Measurements from ENCODE around the gene MRPL37.

Gene MRPL37

DNA sequence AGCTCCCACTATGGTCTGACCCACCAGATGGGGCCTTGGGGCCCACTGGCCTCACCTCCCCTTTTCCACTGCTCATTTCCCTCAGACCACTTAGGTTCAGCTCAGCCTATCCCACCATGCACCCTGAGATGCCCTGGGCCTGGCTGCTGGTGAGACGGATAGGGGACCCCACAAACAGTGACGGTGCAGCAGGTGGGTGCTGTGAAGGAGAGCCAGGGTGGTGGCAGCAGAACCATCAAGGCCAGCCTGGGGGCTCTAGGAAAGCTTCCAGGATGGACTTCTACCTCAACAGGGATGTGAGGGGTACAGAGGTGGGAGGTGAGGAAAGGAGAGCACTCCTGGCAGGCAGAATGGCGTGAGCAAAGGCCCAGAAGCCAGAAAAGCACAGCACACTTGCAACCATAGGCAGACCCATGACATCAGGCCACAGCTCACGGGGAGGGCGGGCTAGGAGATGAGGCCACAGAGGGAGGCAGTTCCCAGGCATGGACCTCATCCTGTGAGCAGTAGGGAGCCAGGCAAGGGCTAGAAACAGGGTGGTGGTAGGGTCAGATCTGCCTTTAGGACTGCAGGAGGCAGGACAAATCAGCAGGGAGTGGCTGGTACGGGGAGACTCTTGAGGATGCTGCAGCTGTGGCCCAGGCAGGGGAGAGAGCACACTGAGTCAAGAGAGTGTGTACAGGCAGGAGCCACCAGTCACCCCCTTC lies 23.2 kb upstream of the MRPL37 start:
- Histone ChIP-seq H3K4me2 (no peak overlapping the region), H3K9me3 (replicated peaks in 1 of 11) (no peaks in the 10 kb centered on the region), H3K36me3 (peaks cover 6 to 49% (median 20%) of the 10 kb centered on the region in 11 experiments; a peak in 14 of 22 replicates), H3K4me1 (peaks cover 16 to 32% (median 27%) of the 10 kb centered on the region in 10 experiments; a peak in 19 of 20 replicates), H3K27ac (no peak overlapping the region), H4K20me1 (0 out of 22 replicates have a peak, but pooled peaks cover 0 to 4% (median 0%) of the 10 kb centered on the region in 11 experiments), H3K4me3 (no peak overlapping the region), H3K27me3 (no peaks in the 10 kb centered on the region), H3K9ac (no peak overlapping the region)
- no peak for TF ChIP-seq Cebpa-rat (IDR thresholded peaks at IDR 0.05)

DNA sequence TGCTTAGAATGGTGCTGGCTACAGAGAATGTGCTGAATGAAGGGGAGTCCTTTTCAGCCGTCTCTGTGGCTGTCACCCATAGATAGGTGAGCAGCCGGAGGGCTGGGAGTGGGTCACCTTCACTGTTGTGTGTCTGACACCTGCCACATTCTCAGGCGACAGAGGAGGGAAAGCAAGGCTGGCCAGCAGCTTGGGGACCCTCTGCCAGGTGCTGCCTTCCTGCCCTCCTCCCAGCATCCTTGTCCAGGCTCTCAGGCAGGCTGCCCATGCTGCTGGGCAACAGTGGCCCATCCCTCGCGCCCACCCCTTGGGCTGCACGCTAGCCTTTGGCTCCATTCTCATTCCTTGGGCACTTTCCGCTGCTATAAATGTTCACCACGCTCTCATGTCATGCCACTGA lies 22.2 kb upstream of the MRPL37 start:
- Histone ChIP-seq H4K20me1 (0 out of 22 replicates have a peak, but pooled peaks cover 0 to 4% (median 0%) of the 10 kb centered on the region in 11 experiments), H3K27me3 (no peaks in the 10 kb centered on the region), H3K36me3 (peaks cover 6 to 56% (median 20%) of the 10 kb centered on the region in 11 experiments; a peak in 14 of 22 replicates), H3K4me2 (no peak overlapping the region), H3K4me1 (peaks cover 16 to 22% (median 19%) of the 10 kb centered on the region in 10 experiments; a peak in 19 of 20 replicates), H3K4me3 (no peak overlapping the region), H3K9me3 (replicated peaks in 1 of 11) (no peaks in the 10 kb centered on the region), H3K27ac (no peak overlapping the region), H3K9ac (no peak overlapping the region)
- TF ChIP-seq Cebpa-rat (IDR thresholded peaks at IDR 0.05) = no peak

DNA sequence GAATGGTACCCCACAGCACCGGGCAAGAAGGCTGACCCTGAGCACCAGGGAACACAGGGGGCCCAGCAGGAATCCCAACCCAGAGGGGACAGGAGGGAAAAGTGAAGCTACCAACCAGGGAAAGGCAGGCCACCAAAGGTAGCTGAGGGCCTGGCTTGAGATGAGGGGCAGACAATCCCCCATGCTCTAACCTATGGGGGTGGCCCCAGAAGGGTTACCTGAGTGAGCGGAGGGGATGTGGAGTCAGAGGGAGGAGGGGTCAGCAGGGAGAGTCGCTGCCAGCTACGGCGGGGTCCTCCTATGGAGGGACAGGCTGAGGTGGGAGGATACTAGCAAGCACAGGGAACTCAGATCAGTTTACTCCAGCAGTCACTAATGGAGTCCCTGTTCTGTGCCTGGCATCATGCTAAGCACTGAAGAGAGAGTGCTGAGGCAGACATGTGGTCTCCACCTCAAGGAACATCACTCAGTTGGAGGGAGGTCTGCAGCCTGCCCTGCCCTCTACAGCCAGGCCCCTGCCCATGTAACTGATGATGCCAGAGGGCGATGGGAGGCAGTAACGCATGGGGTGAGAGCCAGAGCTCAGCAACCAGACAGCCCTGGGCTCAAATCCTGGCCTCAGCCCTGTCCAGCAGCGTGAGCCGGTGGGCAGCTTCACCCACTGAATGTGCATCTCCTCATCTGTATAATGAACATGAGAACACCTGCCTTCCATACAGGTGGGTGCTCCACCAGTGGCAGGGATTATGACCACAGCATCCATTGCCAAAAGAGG lies 21.5 kb upstream of the MRPL37 start:
- H3K4me2 ChIP-seq = no peak overlapping the region
- no peak overlapping the region for H3K4me3 ChIP-seq
- peaks cover 8 to 15% (median 12%) of the 10 kb centered on the region in 10 experiments; a peak in 18 of 20 replicates for H3K4me1 ChIP-seq
- TF ChIP-seq Cebpa-rat (IDR thresholded peaks at IDR 0.05) = no peak
- H3K36me3 ChIP-seq = peaks cover 6 to 61% (median 20%) of the 10 kb centered on the region in 11 experiments; a peak in 14 of 22 replicates
- H3K27me3 ChIP-seq = no peaks in the 10 kb centered on the region
- H4K20me1 ChIP-seq = 0 out of 22 replicates have a peak, but pooled peaks cover 0 to 4% (median 0%) of the 10 kb centered on the region in 11 experiments
- no peak overlapping the region for H3K27ac ChIP-seq
- H3K9me3 ChIP-seq (replicated peaks in 1 of 11) = no peaks in the 10 kb centered on the region
- H3K9ac ChIP-seq = no peak overlapping the region

DNA sequence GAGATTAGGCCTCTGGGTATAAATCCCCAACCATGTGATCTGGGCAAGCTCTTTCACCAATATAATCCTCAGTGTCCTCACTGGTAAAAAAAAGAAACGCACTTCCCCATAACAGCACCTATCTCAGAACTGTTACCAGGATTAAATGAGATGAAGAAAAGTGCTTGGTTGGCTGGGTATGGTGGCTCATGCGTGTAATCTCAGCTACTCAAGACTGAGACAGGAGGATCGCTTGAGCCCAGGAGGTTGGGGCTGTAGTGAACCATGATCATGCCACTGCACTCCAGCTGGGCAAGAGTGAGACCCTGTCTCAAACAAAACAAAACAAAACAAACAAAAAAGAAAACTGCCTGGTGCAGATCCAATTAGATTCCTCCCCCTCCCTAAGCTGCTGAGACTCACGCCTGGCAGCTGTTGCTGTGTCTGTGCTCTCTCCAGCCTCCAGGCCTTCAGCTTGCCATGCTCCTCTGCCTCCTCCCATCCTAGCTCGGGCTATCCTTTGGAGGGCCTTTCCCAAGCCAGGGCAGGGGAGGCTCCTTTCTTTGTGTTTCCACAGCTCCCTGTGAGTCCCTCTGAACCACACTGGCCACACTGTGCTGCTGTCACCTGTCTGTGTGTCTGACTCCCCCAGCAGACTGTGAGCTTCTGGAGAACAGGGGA lies 19.1 kb upstream of the MRPL37 start:
- no peak overlapping the region for H3K4me3 ChIP-seq
- H3K9ac ChIP-seq = no peak overlapping the region; a peak in 1 of 22 replicates
- no peak for TF ChIP-seq Cebpa-rat (IDR thresholded peaks at IDR 0.05)
- 0 out of 22 replicates have a peak, but pooled peaks cover 0 to 4% (median 0%) of the 10 kb centered on the region in 11 experiments for H4K20me1 ChIP-seq
- H3K4me1 ChIP-seq = no peaks in the 10 kb centered on the region
- no peaks in the 10 kb centered on the region for H3K9me3 ChIP-seq (replicated peaks in 1 of 11)
- no peaks in the 10 kb centered on the region for H3K27me3 ChIP-seq
- H3K27ac ChIP-seq = no peak overlapping the region
- no peak overlapping the region for H3K4me2 ChIP-seq
- H3K36me3 ChIP-seq = peaks cover 6 to 58% (median 15%) of the 10 kb centered on the region in 11 experiments; a peak in 16 of 22 replicates

DNA sequence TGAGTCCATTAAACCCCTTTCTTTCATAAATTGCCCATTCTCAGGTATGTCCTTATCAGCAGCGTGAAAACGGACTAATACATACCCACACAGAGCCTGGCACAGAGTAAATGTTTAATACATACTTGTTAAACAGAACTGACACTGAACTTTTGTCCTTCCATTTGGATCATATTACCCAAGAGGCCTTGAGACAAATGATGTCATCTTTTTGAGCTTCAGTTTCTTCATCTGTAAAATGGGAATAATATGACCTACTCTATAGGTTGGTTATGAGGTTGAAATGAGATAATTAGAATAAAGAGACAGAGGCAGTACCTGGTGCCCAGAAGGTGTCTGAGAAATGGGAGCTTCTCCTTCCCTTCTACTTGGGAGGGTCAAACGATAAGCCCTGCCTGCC lies 13.9 kb upstream of the MRPL37 start:
- TF ChIP-seq Cebpa-rat (IDR thresholded peaks at IDR 0.05) = no peak
- H4K20me1 ChIP-seq = no peaks in the 10 kb centered on the region
- no peak overlapping the region for H3K4me3 ChIP-seq
- H3K36me3 ChIP-seq = peaks cover 15 to 78% (median 40%) of the 10 kb centered on the region in 11 experiments
- H3K27me3 ChIP-seq = no peaks in the 10 kb centered on the region
- H3K4me1 ChIP-seq = no peaks in the 10 kb centered on the region
- no peak overlapping the region for H3K9ac ChIP-seq
- no peak overlapping the region for H3K4me2 ChIP-seq
- no peaks in the 10 kb centered on the region for H3K9me3 ChIP-seq (replicated peaks in 1 of 11)
- H3K27ac ChIP-seq = no peak overlapping the region

DNA sequence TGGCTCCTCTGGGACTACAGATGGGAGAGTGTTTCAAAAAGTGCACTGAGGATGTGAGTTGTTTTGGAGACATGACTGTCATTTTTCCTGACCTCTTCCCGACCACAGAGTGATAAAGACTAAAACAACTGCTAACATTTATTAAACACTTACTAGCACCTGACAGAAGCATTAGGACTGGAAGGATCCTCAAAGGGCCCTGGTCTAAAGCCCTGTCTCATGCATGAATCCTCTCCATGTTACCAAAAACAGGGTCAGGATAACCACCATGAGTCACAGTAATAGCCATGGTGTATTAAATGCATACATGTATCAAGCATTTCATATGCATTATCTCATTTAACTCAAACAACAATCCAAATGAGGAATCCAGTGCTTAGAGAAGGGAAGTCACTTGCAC lies 11.7 kb upstream of the MRPL37 start:
- TF ChIP-seq Cebpa-rat (IDR thresholded peaks at IDR 0.05) = no peak
- no peak overlapping the region for H3K4me2 ChIP-seq
- no peaks in the 10 kb centered on the region for H3K9me3 ChIP-seq (replicated peaks in 1 of 11)
- peaks cover 22 to 83% (median 61%) of the 10 kb centered on the region in 11 experiments for H3K36me3 ChIP-seq
- no peaks in the 10 kb centered on the region for H3K4me1 ChIP-seq
- H3K9ac ChIP-seq = no peak overlapping the region
- H3K4me3 ChIP-seq = no peak overlapping the region
- H3K27me3 ChIP-seq = no peaks in the 10 kb centered on the region
- H4K20me1 ChIP-seq = no peaks in the 10 kb centered on the region
- H3K27ac ChIP-seq = no peak overlapping the region

DNA sequence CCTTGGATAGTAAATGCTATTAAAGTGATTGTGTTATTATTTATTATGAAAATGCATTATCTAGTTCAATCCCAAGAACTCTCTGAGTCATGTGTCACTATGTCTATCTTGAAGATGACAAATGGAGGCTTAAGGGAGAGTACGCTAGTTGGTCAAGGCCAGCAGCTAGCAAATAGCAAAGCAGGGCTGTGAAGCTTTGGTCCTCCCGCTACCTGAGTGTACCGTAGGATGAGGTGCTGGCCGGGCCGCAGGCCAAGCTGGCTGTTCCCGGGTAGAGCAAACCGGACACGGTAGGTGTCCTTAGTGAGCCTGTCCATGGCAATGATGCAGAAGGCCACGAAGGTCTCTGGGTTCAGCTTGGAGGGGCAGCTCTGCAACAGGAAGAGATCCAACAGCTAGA lies 9.4 kb upstream of the MRPL37 start:
- no peak for TF ChIP-seq Cebpa-rat (IDR thresholded peaks at IDR 0.05)
- Histone ChIP-seq H3K9me3 (replicated peaks in 1 of 11) (no peaks in the 10 kb centered on the region), H3K4me2 (no peak overlapping the region), H3K9ac (no peak overlapping the region), H3K27me3 (no peaks in the 10 kb centered on the region), H3K27ac (no peak overlapping the region), H3K4me3 (no peak overlapping the region), H4K20me1 (no peaks in the 10 kb centered on the region; a peak in 1 of 22 replicates), H3K4me1 (no peaks in the 10 kb centered on the region), H3K36me3 (peaks cover 38 to 98% (median 80%) of the 10 kb centered on the region in 11 experiments)

DNA sequence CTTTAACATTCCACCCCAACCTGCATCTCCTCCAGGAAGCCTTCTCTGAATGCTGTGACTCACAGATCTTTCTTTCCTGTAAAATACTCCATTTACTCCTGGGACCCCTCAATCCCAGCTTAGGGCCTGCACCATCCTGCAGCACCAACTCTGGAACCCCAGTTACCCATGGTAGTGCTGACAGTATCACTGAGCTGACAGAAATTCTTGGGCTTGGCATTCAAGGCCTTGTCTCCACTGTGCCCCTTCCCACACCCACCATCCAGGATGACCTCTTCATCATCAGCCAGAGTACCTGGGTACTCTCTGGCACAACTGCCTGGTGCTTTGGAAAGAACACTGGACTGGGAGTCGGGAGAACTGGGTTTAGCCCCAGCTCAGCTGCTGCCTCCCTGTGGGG lies 8.4 kb upstream of the MRPL37 start:
- H3K4me1 ChIP-seq = no peaks in the 10 kb centered on the region
- H4K20me1 ChIP-seq = no peaks in the 10 kb centered on the region; a peak in 1 of 22 replicates
- H3K27me3 ChIP-seq = no peaks in the 10 kb centered on the region
- no peaks in the 10 kb centered on the region for H3K9me3 ChIP-seq (replicated peaks in 1 of 11)
- no peak overlapping the region for H3K4me2 ChIP-seq
- H3K4me3 ChIP-seq = no peak overlapping the region
- H3K9ac ChIP-seq = no peak overlapping the region
- peaks cover 35 to 98% (median 79%) of the 10 kb centered on the region in 11 experiments for H3K36me3 ChIP-seq
- no peak overlapping the region for H3K27ac ChIP-seq
- no peak for TF ChIP-seq Cebpa-rat (IDR thresholded peaks at IDR 0.05)

DNA sequence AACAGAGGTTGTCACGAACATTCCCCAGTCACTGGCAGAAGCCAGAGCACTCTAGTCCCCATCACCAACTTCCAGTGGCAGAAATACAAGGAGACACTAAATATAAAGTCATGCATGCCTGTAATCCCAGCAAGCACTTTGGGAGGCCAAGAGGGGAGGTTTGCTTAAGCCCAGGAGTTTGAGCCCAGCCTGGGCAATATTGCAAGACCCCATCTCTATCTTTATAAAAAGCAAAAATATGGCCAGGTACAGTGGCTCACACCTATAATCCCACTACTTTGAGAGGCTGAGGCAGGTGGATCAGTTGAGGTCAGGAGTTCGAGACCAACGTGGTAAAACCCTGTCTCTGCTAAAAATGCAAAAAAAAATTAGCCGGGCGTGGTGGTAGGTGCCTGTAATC lies 6.5 kb upstream of the MRPL37 start:
- H3K4me1 ChIP-seq = no peaks in the 10 kb centered on the region
- H3K36me3 ChIP-seq = peaks cover 31 to 80% (median 66%) of the 10 kb centered on the region in 11 experiments
- H3K27me3 ChIP-seq = no peaks in the 10 kb centered on the region
- no peak overlapping the region for H3K27ac ChIP-seq
- no peaks in the 10 kb centered on the region for H3K9me3 ChIP-seq (replicated peaks in 1 of 11)
- no peak overlapping the region for H3K4me2 ChIP-seq
- no peak overlapping the region for H3K9ac ChIP-seq
- H4K20me1 ChIP-seq = no peaks in the 10 kb centered on the region; a peak in 1 of 22 replicates
- no peak for TF ChIP-seq Cebpa-rat (IDR thresholded peaks at IDR 0.05)
- no peak overlapping the region for H3K4me3 ChIP-seq
